ENCODE data around the gene TPPP. TPM values are rescaled to one million over a fixed set of nuclear protein-coding genes. Genes with fewer than 3 reads are reported as not detected.

The TPPP gene
- total RNA-seq, 3 donors from 2014 or later (not counting 1 experiment from before 2014, with no cell fraction given): 0.24 to 1.3 (median 1.2) TPM

DNA sequence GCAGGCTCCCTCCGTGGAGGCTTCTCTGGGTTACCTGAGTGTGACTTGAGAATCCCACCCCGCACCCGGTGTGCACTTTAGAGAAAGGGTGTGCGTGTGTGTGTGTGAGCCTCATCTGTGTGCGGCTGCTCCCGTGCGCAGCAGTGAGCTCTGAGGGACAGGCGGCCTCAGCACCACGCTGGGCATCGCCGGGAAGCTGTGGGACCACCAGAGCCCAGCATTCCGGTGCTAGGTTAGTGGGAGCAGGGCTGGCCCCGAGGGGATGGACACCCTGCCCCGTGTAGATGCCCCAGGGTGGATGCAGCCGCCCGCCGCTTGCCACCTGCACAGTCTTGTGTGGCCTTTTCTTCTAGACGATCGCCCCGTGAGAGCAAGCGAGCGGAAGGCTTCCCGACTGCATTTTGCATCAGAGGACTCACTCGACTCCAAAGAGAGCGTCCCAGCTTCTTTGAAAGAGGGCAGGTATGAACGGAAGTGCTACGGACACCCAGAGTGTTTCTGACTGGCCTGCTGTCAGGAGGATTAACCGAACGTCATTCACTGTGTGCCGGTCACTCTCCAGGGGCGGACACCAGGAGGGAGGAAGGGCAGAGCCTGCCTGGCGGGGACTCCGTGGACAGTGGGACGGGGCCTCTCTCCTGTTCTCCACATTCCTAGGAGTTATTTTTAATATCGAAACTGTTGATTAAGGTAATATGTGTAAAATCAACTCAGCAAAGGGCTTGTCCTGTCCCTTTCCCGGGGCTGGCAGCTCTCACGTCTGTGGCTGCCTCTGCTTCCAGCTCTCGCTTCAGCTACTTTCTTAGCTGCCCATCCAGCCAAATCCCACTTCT lies 68.8 kb downstream of the TPPP start:
- H3K9me3 Mint-ChIP-seq: no peaks in the 10 kb centered on the region
- H3K27ac Mint-ChIP-seq: no peak overlapping the region
- H3K4me3 Mint-ChIP-seq: no peak overlapping the region
- Histone ChIP-seq H3K4me1 (ENCODE audit: control insufficient read depth, insufficient read depth, low read length) (no peaks in the 10 kb centered on the region), H3K9me3 (ENCODE audit: control insufficient read depth, insufficient read depth, low read length) (no peaks in the 10 kb centered on the region), H3K27me3 (ENCODE audit: control insufficient read depth, insufficient read depth, low read length) (no peaks in the 10 kb centered on the region), H3K4me3 (ENCODE audit: low read length) (no peak overlapping the region), H3K36me3 (ENCODE audit: control insufficient read depth, insufficient read depth, low read length) (peaks cover 13% of the 10 kb centered on the region), H3K27ac (ENCODE audit: low read length) (no peak overlapping the region)
- H3K36me3 Mint-ChIP-seq: no peaks in the 10 kb centered on the region
- DNase-seq (no peak), ATAC-seq (no peak)
- intact Hi-C loops (cut with micrococcal nuclease): no loop called here
- 98% methylated on average over 37 of the region's 38 CpGs for WGBS (ENCODE audit: insufficient coverage)
- no peaks in the 10 kb centered on the region for H3K4me1 Mint-ChIP-seq
- H3K27me3 Mint-ChIP-seq (ENCODE audit: low read depth in 2 of 2): no peaks in the 10 kb centered on the region
- TF ChIP-seq CTCF (IDR thresholded peaks at IDR 0.05): no peak

- intact Hi-C loops (cut with micrococcal nuclease): no loop called here
Observed at GRCh38 chr5:623531-623930, 69.6 kb downstream of the TPPP start.

DNA sequence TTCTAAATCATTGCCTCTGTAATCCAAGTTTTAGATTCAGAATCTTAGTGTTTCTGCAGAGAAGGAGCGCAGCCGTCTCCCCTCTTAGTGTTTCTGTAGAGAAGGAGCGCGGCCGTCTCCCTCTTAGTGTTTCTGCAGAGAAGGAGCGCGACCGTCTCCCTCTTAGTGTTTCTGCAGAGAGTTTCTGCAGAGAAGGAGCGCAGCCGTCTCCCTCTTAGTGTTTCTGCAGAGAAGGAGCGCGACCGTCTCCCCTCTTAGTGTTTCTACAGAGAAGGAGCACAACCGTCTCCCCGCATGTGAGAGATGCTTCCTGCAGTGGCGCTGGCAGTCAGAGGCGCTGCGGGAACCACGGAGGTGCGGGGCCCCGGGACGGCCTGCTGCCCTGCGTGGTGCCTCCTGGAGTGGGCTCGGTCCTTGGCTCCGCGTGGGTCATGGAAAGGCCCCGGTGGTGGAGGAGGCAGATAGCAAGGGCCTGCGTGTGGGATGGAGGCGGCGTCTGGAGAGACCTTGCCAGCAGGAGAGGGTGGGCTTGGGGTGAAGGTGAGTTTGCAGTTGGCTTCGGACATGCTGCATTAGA lies 70.1 kb downstream of the TPPP start:
- intact Hi-C loops (cut with micrococcal nuclease): no loop called here
- Histone ChIP-seq H3K4me3 (ENCODE audit: low read length) (no peak overlapping the region), H3K4me1 (ENCODE audit: control insufficient read depth, insufficient read depth, low read length) (no peaks in the 10 kb centered on the region), H3K27me3 (ENCODE audit: control insufficient read depth, insufficient read depth, low read length) (no peaks in the 10 kb centered on the region), H3K36me3 (ENCODE audit: control insufficient read depth, insufficient read depth, low read length) (peaks cover 16% of the 10 kb centered on the region), H3K27ac (ENCODE audit: low read length) (no peak overlapping the region), H3K9me3 (ENCODE audit: control insufficient read depth, insufficient read depth, low read length) (no peaks in the 10 kb centered on the region)
- H3K4me3 Mint-ChIP-seq: no peak overlapping the region
- no peaks in the 10 kb centered on the region for H3K27me3 Mint-ChIP-seq (ENCODE audit: low read depth in 2 of 2)
- no peaks in the 10 kb centered on the region for H3K4me1 Mint-ChIP-seq
- DNase-seq (no peak), ATAC-seq (no peak)
- H3K27ac Mint-ChIP-seq: no peak overlapping the region
- 97% methylated on average over 31 of the region's 31 CpGs for WGBS (ENCODE audit: insufficient coverage)
- H3K9me3 Mint-ChIP-seq: no peaks in the 10 kb centered on the region
- no peak for TF ChIP-seq CTCF (IDR thresholded peaks at IDR 0.05)
- H3K36me3 Mint-ChIP-seq: no peaks in the 10 kb centered on the region

More at GRCh38 chr5:623531-623930, 69.6 kb downstream of the TPPP start:
- H3K4me3 ChIP-seq (ENCODE audit: low read length): no peak overlapping the region
- Mint-ChIP-seq H3K4me3 (no peak overlapping the region), H3K36me3 (no peaks in the 10 kb centered on the region), H3K27me3 (ENCODE audit: low read depth in 2 of 2) (no peaks in the 10 kb centered on the region), H3K27ac (no peak overlapping the region), H3K4me1 (no peaks in the 10 kb centered on the region), H3K9me3 (no peaks in the 10 kb centered on the region)
- H3K27ac ChIP-seq (ENCODE audit: low read length): no peak overlapping the region
- H3K36me3 ChIP-seq (ENCODE audit: control insufficient read depth, insufficient read depth, low read length): peaks cover 16% of the 10 kb centered on the region
- ATAC-seq (no peak), DNase-seq (no peak)
- H3K4me1 ChIP-seq (ENCODE audit: control insufficient read depth, insufficient read depth, low read length): no peaks in the 10 kb centered on the region
- TF ChIP-seq CTCF (IDR thresholded peaks at IDR 0.05): no peak
- 98% methylated on average over 13 of the region's 13 CpGs for WGBS (ENCODE audit: insufficient coverage)
- no peaks in the 10 kb centered on the region for H3K9me3 ChIP-seq (ENCODE audit: control insufficient read depth, insufficient read depth, low read length)
- no peaks in the 10 kb centered on the region for H3K27me3 ChIP-seq (ENCODE audit: control insufficient read depth, insufficient read depth, low read length)
